HEK293 (cell line): ENCODE measurements around the gene ITPKC.

Experiments
- CTCF ChIA-PET: fragments of 350-600 bp; formaldehyde crosslinking; extraction: SDS; loops from one replicate; lab custom pipeline; 2021; ENCODE audit warnings: antibody characterized with exemption; lab: Yijun Ruan, JAX
- POLR2A ChIA-PET: fragments of 300-600 bp; formaldehyde crosslinking; extraction: SDS; loops from one replicate; lab custom pipeline; 2020; ENCODE audit warnings: antibody characterized with exemption, inconsistent platforms; lab: Yijun Ruan, JAX
- H3K27ac ChIP-seq: fragments of 200-500 bp; sonication (Bioruptor generic); 2 replicates; pipeline ENCODE4 v1.5.1; 2014; ENCODE audit warnings: low read depth, low read length, control low read depth, inconsistent platforms; ENCODE audit errors: extremely low read depth
- H3K36me3 ChIP-seq, 2 experiments: fragments of 200-500 bp in 1 of 2; sonication (Bioruptor generic) in 1 of 2; 1 replicate in 1 of 2; 2 replicates in 1 of 2; pipeline ENCODE4 v1.5.1; 2014 to 2017; ENCODE audit warnings: inconsistent platforms in 2 of 2, low read length in 2 of 2; ENCODE audit not compliant: control insufficient read depth in 2 of 2, insufficient read depth in 1 of 2
- H3K4me1 ChIP-seq: fragments of 200-500 bp; sonication (Bioruptor generic); 2 replicates; pipeline ENCODE4 v1.5.1; 2014; ENCODE audit warnings: mild to moderate bottlenecking, low read length, inconsistent platforms; ENCODE audit not compliant: control insufficient read depth, insufficient read depth
- H3K4me3 ChIP-seq: 2 replicates; pipeline ENCODE4 v1.5.1; 2011; ENCODE audit warnings: low read depth, mild to moderate bottlenecking, control low read depth, low read length, moderate library complexity
- H3K9me3 ChIP-seq: fragments of 200-500 bp; sonication (Bioruptor generic); 2 replicates; pipeline ENCODE4 v1.5.1; 2014; ENCODE audit warnings: low read depth, low read length, inconsistent platforms; ENCODE audit not compliant: control insufficient read depth, insufficient read depth
- BCL11B ChIP-seq: fragments of 450-650 bp; formaldehyde crosslinking; IDR thresholded peaks from 2 replicates; pipeline ENCODE4 v1.5.1; 2016; ENCODE audit warnings: low read depth, missing biosample characterization, missing genetic modification characterization
- HOXC10 ChIP-seq: sonication (generic); formaldehyde crosslinking; IDR thresholded peaks from 2 replicates; pipeline ENCODE4 v1.8.1; 2023; ENCODE audit warnings: mild to moderate bottlenecking, missing genetic modification reagents
- KLF8 ChIP-seq: fragments of 450-650 bp; formaldehyde crosslinking; IDR thresholded peaks from 2 replicates; pipeline ENCODE4 v1.5.1; 2016; ENCODE audit warnings: missing biosample characterization, missing genetic modification characterization
- MEIS1 ChIP-seq: sonication (generic); formaldehyde crosslinking; IDR thresholded peaks from 2 replicates; pipeline ENCODE4 v1.8.1; 2022; ENCODE audit warnings: missing genetic modification reagents, mild to moderate bottlenecking, borderline replicate concordance
- OSR2 ChIP-seq: fragments of 450-650 bp; formaldehyde crosslinking; IDR thresholded peaks from 2 replicates; pipeline ENCODE4 v1.5.1; 2016; ENCODE audit warnings: missing biosample characterization, missing genetic modification characterization
- SP3 ChIP-seq: fragments of 450-650 bp; formaldehyde crosslinking; IDR thresholded peaks from 2 replicates; pipeline ENCODE4 v1.5.1; 2016; ENCODE audit warnings: missing biosample characterization, missing genetic modification characterization
- ZBTB8A ChIP-seq: fragments of 450-650 bp; formaldehyde crosslinking; IDR thresholded peaks from 2 replicates; pipeline ENCODE4 v1.5.1; 2016; ENCODE audit warnings: missing biosample characterization, missing genetic modification characterization
- ZFHX2 ChIP-seq: fragments of 450-650 bp; formaldehyde crosslinking; conservative IDR thresholded peaks from 2 replicates; pipeline ENCODE4 v1.5.1; 2016; ENCODE audit warnings: missing biosample characterization, missing genetic modification characterization
- ZFP3 ChIP-seq: fragments of 450-650 bp; formaldehyde crosslinking; IDR thresholded peaks from 2 replicates; pipeline ENCODE4 v1.5.1; 2016; ENCODE audit warnings: low read depth, missing biosample characterization, missing genetic modification characterization
- ZFP37 ChIP-seq: fragments of 450-650 bp; formaldehyde crosslinking; IDR thresholded peaks from 2 replicates; pipeline ENCODE4 v1.5.1; 2016; ENCODE audit warnings: missing biosample characterization, missing genetic modification characterization
- ZNF155 ChIP-seq: fragments of 450-650 bp; formaldehyde crosslinking; IDR thresholded peaks from 2 replicates; pipeline ENCODE4 v1.5.1; 2016; ENCODE audit warnings: missing biosample characterization, missing genetic modification characterization
- ZNF16 ChIP-seq: fragments of 450-650 bp; formaldehyde crosslinking; IDR thresholded peaks from 2 replicates; pipeline ENCODE4 v1.5.1; 2016; ENCODE audit warnings: low read depth, missing biosample characterization, missing genetic modification characterization
- ZNF335 ChIP-seq: fragments of 450-650 bp; formaldehyde crosslinking; conservative IDR thresholded peaks from 2 replicates; pipeline ENCODE4 v1.5.1; 2016; ENCODE audit warnings: missing biosample characterization, missing genetic modification characterization
- ZNF549 ChIP-seq: fragments of 450-650 bp; IDR thresholded peaks from 2 replicates; pipeline ENCODE4 v1.5.1; 2018; ENCODE audit warnings: missing biosample characterization, missing genetic modification characterization, mild to moderate bottlenecking, inconsistent platforms, moderate library complexity
- ZNF560 ChIP-seq: fragments of 450-650 bp; formaldehyde crosslinking; IDR thresholded peaks from 2 replicates; pipeline ENCODE4 v1.5.1; 2017; ENCODE audit warnings: missing biosample characterization, missing genetic modification characterization, borderline replicate concordance
- ZNF629 ChIP-seq: fragments of 450-650 bp; formaldehyde crosslinking; IDR thresholded peaks from 2 replicates; pipeline ENCODE4 v1.5.1; 2017; ENCODE audit warnings: missing biosample characterization, missing genetic modification characterization
- ZNF654 ChIP-seq: fragments of 450-650 bp; formaldehyde crosslinking; IDR thresholded peaks from 2 replicates; pipeline ENCODE4 v1.5.1; 2016; ENCODE audit warnings: low read depth, missing biosample characterization, missing genetic modification characterization
- ZNF660 ChIP-seq: fragments of 450-650 bp; IDR thresholded peaks from 2 replicates; pipeline ENCODE4 v1.5.1; 2018; ENCODE audit warnings: missing biosample characterization, mild to moderate bottlenecking, missing genetic modification characterization
- ZNF707 ChIP-seq: fragments of 450-650 bp; formaldehyde crosslinking; IDR thresholded peaks from 2 replicates; pipeline ENCODE4 v1.5.1; 2016; ENCODE audit warnings: missing biosample characterization, missing genetic modification characterization
- ZNF747 ChIP-seq: fragments of 450-650 bp; formaldehyde crosslinking; IDR thresholded peaks from 2 replicates; pipeline ENCODE4 v1.5.1; 2016; ENCODE audit warnings: missing biosample characterization, missing genetic modification characterization
- ZNF843 ChIP-seq: fragments of 450-650 bp; formaldehyde crosslinking; IDR thresholded peaks from 2 replicates; pipeline ENCODE4 v1.5.1; 2016; ENCODE audit warnings: missing biosample characterization, missing genetic modification characterization
- TF ChIP-seq, protein P1 (sequence below): fragments of 450-650 bp; formaldehyde crosslinking; IDR thresholded peaks from 2 replicates; pipeline ENCODE4 v1.5.1; 2016; ENCODE audit warnings: missing biosample characterization, missing genetic modification characterization, borderline replicate concordance
- TF ChIP-seq, protein P2 (sequence below): fragments of 450-650 bp; formaldehyde crosslinking; IDR thresholded peaks from 2 replicates; pipeline ENCODE4 v1.5.1; 2016; ENCODE audit warnings: missing biosample characterization, missing genetic modification characterization, borderline replicate concordance
- TF ChIP-seq, protein P3 (sequence below): fragments of 450-650 bp; formaldehyde crosslinking; IDR thresholded peaks from 2 replicates; pipeline ENCODE4 v1.5.1; 2016; ENCODE audit warnings: missing biosample characterization, missing genetic modification characterization
- TF ChIP-seq, protein P4 (sequence below): fragments of 450-650 bp; formaldehyde crosslinking; IDR thresholded peaks from 2 replicates; pipeline ENCODE4 v1.5.1; 2016; ENCODE audit warnings: missing biosample characterization, missing genetic modification characterization
- TF ChIP-seq, protein P5 (sequence below): fragments of 450-650 bp; formaldehyde crosslinking; IDR thresholded peaks from 2 replicates; pipeline ENCODE4 v1.5.1; 2016; ENCODE audit warnings: missing biosample characterization, missing genetic modification characterization

The ITPKC gene

DNA sequence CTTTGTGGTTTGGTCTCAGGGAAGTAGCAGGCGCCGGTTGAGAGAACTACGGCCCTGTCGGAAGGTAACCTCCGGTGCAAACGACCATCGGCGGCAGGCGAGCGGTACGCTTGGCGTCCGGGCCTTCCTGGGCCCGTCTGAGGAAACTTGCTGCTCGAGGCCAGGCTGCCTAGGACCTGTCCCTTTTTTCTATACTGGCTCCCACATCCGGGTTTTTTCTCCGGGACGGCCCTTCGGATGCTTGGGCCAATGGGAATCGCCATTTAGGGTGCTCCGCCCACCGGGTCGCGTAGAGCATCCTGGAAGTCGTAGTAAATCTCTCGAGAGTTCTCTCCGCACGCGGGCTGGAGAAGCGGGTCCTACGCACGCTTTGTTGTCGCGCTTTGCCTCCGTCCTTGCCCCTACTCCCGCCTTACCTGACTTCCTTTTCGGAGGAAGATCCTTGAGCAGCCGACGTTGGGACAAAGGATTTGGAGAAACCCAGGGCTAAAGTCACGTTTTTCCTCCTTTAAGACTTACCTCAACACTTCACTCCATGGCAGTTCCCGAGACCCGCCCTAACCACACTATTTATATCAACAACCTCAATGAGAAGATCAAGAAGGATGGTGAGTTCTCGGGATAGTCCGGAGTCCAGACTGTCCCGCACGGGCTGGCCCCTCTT is 34.1 kb downstream of the ITPKC start, which contains the start of gene SNRPA (continued):
- no peak for TF ChIP-seq ZFP3
- TF ChIP-seq ZNF335: peak; percentile 100
- no peak for TF ChIP-seq ZNF707 (tag by site-specific recombination)
- no peak for TF ChIP-seq ZNF747 (tag by site-specific recombination)
- no peak for TF ChIP-seq ZNF843 (tag by site-specific recombination)
- no peak for TF ChIP-seq ZNF155 (tag by site-specific recombination)
- TF ChIP-seq HOXC10 (CRISPR knock-in tag): no peak
- no peak for TF ChIP-seq MEIS1 (CRISPR knock-in tag)
- TF ChIP-seq ZNF629: no peak

DNA sequence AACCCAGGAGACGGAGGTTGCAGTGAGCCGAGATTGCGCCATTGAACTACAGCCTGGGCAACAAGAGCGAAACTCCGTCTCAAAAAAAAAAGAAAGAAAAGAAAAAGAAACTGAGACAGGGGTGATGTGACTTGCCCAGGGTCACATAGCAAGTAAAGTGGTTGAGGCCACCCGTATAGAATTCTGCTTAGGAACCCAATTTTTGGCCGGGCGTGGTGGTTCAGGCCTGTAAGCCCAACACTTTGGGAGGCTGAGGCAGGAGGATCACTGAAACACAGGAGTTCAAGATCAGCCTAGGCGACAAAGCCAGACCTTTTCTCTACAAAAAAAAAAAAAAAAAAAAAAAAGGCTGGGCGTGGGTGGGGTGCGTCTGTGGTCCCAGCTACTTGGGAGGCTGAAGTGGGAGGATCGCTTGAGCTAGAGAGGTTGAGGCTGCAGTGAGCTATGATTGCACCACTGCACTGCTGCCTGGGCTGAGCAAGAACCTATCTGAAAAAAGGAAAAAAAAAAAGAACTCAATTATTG is 35.4 kb downstream of the ITPKC start:
- Histone ChIP-seq H3K27ac (peak overlapping the region; percentile 7; the same call in 1 of the 2 replicates), H3K9me3 (no peaks in the 10 kb centered on the region), H3K4me1 (peaks cover 41% of the 10 kb centered on the region), H3K4me3 (peak overlapping the region; percentile 64; the same call in 1 of the 2 replicates), H3K36me3 (peaks cover 41 to 67% of the 10 kb centered on the region in 2 experiments)
- ChIA-PET CTCF (interaction anchor here (0.9 to 2.5 kb wide), 6 partner anchors 19 to 210 kb away, joined by 3 to 22 read pairs (median 4); no protein-coding TSS in a partner anchor), POLR2A (interaction anchor here (0.6 to 7.3 kb wide), 9 partner anchors 8 to 554 kb away, joined by 3 to 180 read pairs (median 4); partner anchors contain the start of genes COQ8B, ITPKC and RAB4B)
- TF ChIP-seq ZNF549 (tag by site-specific recombination) (no peak), ZNF843 (tag by site-specific recombination) (0 out of 2 replicates have a peak, but pooled peaks have one; percentile 9), ZFP37 (tag by site-specific recombination) (no peak), SP3 (tag by site-specific recombination) (0 out of 2 replicates have a peak, but pooled peaks have one; percentile 26), ZNF16 (tag by site-specific recombination) (no peak), ZNF654 (tag by site-specific recombination) (no peak), BCL11B (no peak), ZFHX2 (tag by site-specific recombination) (peak; percentile 88), ZNF660 (tag by site-specific recombination) (no peak), OSR2 (tag by site-specific recombination) (no peak), ZNF560 (tag by site-specific recombination) (no peak), KLF8 (tag by site-specific recombination) (peak; percentile 32; the same call in 1 of the 2 replicates), ZBTB8A (tag by site-specific recombination) (no peak)
- TF ChIP-seq, protein P1, sequence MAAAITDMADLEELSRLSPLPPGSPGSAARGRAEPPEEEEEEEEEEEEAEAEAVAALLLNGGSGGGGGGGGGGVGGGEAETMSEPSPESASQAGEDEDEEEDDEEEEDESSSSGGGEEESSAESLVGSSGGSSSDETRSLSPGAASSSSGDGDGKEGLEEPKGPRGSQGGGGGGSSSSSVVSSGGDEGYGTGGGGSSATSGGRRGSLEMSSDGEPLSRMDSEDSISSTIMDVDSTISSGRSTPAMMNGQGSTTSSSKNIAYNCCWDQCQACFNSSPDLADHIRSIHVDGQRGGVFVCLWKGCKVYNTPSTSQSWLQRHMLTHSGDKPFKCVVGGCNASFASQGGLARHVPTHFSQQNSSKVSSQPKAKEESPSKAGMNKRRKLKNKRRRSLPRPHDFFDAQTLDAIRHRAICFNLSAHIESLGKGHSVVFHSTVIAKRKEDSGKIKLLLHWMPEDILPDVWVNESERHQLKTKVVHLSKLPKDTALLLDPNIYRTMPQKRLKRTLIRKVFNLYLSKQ (tag by site-specific recombination): no peak
- TF ChIP-seq, protein P2, sequence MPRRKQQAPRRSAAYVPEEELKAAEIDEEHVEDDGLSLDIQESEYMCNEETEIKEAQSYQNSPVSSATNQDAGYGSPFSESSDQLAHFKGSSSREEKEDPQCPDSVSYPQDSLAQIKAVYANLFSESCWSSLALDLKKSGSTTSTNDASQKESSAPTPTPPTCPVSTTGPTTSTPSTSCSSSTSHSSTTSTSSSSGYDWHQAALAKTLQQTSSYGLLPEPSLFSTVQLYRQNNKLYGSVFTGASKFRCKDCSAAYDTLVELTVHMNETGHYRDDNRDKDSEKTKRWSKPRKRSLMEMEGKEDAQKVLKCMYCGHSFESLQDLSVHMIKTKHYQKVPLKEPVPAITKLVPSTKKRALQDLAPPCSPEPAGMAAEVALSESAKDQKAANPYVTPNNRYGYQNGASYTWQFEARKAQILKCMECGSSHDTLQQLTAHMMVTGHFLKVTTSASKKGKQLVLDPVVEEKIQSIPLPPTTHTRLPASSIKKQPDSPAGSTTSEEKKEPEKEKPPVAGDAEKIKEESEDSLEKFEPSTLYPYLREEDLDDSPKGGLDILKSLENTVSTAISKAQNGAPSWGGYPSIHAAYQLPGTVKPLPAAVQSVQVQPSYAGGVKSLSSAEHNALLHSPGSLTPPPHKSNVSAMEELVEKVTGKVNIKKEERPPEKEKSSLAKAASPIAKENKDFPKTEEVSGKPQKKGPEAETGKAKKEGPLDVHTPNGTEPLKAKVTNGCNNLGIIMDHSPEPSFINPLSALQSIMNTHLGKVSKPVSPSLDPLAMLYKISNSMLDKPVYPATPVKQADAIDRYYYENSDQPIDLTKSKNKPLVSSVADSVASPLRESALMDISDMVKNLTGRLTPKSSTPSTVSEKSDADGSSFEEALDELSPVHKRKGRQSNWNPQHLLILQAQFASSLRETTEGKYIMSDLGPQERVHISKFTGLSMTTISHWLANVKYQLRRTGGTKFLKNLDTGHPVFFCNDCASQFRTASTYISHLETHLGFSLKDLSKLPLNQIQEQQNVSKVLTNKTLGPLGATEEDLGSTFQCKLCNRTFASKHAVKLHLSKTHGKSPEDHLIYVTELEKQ (tag by site-specific recombination): no peak
- TF ChIP-seq, protein P3, sequence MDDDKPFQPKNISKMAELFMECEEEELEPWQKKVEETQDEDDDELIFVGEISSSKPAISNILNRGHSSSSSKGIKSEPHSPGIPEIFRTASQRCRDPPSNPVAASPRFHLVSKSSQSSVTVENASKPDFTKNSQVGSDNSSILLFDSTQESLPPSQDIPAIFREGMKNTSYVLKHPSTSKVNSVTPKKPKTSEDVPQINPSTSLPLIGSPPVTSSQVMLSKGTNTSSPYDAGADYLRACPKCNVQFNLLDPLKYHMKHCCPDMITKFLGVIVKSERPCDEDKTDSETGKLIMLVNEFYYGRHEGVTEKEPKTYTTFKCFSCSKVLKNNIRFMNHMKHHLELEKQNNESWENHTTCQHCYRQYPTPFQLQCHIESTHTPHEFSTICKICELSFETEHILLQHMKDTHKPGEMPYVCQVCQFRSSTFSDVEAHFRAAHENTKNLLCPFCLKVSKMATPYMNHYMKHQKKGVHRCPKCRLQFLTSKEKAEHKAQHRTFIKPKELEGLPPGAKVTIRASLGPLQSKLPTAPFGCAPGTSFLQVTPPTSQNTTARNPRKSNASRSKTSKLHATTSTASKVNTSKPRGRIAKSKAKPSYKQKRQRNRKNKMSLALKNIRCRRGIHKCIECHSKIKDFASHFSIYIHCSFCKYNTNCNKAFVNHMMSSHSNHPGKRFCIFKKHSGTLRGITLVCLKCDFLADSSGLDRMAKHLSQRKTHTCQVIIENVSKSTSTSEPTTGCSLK (tag by site-specific recombination): no peak
- TF ChIP-seq, protein P4, sequence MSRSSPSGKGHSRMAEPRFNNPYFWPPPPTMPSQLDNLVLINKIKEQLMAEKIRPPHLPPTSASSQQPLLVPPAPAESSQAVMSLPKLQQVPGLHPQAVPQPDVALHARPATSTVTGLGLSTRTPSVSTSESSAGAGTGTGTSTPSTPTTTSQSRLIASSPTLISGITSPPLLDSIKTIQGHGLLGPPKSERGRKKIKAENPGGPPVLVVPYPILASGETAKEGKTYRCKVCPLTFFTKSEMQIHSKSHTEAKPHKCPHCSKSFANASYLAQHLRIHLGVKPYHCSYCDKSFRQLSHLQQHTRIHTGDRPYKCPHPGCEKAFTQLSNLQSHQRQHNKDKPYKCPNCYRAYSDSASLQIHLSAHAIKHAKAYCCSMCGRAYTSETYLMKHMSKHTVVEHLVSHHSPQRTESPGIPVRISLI (tag by site-specific recombination): peak; percentile 97
- TF ChIP-seq, protein P5, sequence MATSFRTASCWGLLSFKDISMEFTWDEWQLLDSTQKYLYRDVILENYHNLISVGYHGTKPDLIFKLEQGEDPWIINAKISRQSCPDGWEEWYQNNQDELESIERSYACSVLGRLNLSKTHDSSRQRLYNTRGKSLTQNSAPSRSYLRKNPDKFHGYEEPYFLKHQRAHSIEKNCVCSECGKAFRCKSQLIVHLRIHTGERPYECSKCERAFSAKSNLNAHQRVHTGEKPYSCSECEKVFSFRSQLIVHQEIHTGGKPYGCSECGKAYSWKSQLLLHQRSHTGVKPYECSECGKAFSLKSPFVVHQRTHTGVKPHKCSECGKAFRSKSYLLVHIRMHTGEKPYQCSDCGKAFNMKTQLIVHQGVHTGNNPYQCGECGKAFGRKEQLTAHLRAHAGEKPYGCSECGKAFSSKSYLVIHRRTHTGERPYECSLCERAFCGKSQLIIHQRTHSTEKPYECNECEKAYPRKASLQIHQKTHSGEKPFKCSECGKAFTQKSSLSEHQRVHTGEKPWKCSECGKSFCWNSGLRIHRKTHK (tag by site-specific recombination): no peak
